HL-60 (cell line): Measurements from ENCODE around the gene ZMYND10.

Experiments
- DNase-seq, 2 experiments: peaks; one replicate each; pipeline ENCODE4 v3.0.0-alpha.2; 2010 to 2020; ENCODE audit warnings: low read depth in 1 of 2, low spot score in 1 of 2
- H3K27ac ChIP-seq: fragments of 250-450 bp; sonication (Bioruptor Pico); replicated peaks from 2 replicates; pipeline ENCODE4 v1.5.1; 2020; ENCODE audit warnings: mild to moderate bottlenecking, moderate library complexity
- H3K27me3 ChIP-seq: fragments of 250-450 bp; sonication (Bioruptor Pico); 2 replicates; pipeline ENCODE4 v1.5.1; 2021; ENCODE audit warnings: mild to moderate bottlenecking, moderate library complexity; ENCODE audit not compliant: insufficient read depth, poor library complexity, severe bottlenecking
- H3K4me3 ChIP-seq: replicated peaks from 2 replicates; pipeline ENCODE4 v1.5.1; 2011; ENCODE audit warnings: mild to moderate bottlenecking, control low read depth, low read length; ENCODE audit not compliant: insufficient read depth
- GABPA ChIP-seq: IDR thresholded peaks from 2 replicates; pipeline ENCODE4 v1.6.1; 2012; ENCODE audit warnings: low read depth
- POLR2AphosphoS5 ChIP-seq: IDR thresholded peaks from 2 replicates; pipeline ENCODE4 v1.6.1; 2012; ENCODE audit warnings: low read depth
- SPI1 ChIP-seq: IDR thresholded peaks from 2 replicates; pipeline ENCODE4 v1.6.1; 2012; ENCODE audit warnings: low read depth, mild to moderate bottlenecking, borderline replicate concordance
- TF ChIP-seq, protein P1 (sequence below): IDR thresholded peaks from one replicate; pipeline ENCODE4 v1.5.1; 2011; ENCODE audit warnings: low read length, control low read depth, inconsistent platforms; ENCODE audit not compliant: insufficient read depth
- TF ChIP-seq, protein P2 (sequence below): IDR thresholded peaks from 2 replicates; pipeline ENCODE4 v1.6.1; 2012; ENCODE audit warnings: low read depth; ENCODE audit not compliant: insufficient replicate concordance

Gene ZMYND10

DNA sequence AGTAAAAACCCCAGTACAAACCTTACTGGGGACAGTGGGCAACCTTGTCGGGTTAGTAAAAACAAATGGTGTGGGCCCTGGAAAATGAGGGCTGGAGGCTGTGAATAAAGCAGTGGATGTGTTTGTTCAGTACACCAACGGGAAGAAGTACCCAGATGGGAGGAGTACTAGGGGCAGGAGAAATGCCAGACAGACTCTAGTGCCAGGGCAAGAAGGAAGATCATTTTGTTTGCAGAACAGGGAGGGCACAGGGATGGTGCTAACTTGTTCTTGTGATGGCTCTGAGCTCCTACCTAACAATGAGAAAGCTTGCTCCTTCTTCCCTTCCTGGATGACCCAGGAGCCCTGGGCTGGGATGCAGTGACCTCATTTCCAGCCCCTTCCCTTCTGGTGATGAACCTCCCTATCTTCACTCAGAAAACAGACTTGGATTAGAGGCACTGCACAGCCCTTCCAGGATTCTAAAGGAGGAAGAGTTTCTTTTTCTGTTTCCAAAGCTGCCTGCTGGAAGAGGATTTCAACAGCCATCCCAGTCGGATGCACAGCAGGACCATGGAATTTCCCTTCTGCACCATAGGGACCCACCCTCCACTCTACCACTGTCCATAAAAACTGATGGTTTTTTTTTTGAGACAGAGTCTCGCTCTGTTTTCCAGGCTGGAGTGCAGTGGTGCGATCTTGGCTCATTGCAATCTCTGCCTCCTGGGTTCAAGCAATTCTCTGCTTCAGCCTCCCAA is 11.0 kb downstream of the ZMYND10 start:
- H3K4me3 ChIP-seq = no peak overlapping the region

DNA sequence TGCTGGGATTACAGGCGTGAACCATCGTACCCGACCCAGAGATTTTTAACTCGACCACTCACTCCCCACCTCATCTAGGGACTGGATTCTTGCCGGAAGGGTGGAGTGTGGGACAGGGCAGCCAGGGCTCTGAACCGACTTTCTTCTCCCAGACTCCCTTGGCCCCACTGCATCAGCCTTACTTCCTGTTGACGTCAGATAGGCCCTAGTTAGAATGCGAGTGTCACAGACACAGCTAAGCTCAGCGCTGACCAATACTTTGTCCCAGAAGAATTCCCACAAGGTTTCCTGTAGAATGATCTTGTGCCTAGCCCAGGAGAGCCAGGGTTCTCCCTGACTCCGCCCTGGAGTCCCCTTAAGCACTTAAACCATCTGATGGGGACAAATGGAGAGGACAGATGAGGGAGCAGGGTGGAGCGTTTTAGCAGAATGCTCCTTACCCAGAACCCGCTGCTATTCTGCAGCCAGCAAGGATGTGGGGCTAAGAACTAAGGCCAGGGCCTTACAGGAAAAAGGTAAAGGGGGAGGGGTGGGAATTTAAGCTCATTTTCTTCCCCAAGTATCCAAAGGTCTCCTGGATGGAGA is 11.7 kb downstream of the ZMYND10 start:
- no peaks in the 10 kb centered on the region for H3K27me3 ChIP-seq
- DNase-seq = no peak
- TF ChIP-seq, protein P1, sequence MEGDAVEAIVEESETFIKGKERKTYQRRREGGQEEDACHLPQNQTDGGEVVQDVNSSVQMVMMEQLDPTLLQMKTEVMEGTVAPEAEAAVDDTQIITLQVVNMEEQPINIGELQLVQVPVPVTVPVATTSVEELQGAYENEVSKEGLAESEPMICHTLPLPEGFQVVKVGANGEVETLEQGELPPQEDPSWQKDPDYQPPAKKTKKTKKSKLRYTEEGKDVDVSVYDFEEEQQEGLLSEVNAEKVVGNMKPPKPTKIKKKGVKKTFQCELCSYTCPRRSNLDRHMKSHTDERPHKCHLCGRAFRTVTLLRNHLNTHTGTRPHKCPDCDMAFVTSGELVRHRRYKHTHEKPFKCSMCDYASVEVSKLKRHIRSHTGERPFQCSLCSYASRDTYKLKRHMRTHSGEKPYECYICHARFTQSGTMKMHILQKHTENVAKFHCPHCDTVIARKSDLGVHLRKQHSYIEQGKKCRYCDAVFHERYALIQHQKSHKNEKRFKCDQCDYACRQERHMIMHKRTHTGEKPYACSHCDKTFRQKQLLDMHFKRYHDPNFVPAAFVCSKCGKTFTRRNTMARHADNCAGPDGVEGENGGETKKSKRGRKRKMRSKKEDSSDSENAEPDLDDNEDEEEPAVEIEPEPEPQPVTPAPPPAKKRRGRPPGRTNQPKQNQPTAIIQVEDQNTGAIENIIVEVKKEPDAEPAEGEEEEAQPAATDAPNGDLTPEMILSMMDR = no peak
- TF ChIP-seq GABPA (no peak), SPI1 (no peak), POLR2AphosphoS5 (no peak; the same call in 1 of the 2 replicates)
- TF ChIP-seq, protein P2, sequence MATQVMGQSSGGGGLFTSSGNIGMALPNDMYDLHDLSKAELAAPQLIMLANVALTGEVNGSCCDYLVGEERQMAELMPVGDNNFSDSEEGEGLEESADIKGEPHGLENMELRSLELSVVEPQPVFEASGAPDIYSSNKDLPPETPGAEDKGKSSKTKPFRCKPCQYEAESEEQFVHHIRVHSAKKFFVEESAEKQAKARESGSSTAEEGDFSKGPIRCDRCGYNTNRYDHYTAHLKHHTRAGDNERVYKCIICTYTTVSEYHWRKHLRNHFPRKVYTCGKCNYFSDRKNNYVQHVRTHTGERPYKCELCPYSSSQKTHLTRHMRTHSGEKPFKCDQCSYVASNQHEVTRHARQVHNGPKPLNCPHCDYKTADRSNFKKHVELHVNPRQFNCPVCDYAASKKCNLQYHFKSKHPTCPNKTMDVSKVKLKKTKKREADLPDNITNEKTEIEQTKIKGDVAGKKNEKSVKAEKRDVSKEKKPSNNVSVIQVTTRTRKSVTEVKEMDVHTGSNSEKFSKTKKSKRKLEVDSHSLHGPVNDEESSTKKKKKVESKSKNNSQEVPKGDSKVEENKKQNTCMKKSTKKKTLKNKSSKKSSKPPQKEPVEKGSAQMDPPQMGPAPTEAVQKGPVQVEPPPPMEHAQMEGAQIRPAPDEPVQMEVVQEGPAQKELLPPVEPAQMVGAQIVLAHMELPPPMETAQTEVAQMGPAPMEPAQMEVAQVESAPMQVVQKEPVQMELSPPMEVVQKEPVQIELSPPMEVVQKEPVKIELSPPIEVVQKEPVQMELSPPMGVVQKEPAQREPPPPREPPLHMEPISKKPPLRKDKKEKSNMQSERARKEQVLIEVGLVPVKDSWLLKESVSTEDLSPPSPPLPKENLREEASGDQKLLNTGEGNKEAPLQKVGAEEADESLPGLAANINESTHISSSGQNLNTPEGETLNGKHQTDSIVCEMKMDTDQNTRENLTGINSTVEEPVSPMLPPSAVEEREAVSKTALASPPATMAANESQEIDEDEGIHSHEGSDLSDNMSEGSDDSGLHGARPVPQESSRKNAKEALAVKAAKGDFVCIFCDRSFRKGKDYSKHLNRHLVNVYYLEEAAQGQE = no peak
- no peak overlapping the region for H3K4me3 ChIP-seq
- no peak overlapping the region for H3K27ac ChIP-seq

More for the DNA sequence above, 11.0 kb downstream of the ZMYND10 start:
- no peaks in the 10 kb centered on the region for H3K27me3 ChIP-seq
- no peak for DNase-seq
- TF ChIP-seq GABPA (no peak), SPI1 (no peak), POLR2AphosphoS5 (no peak; the same call in 1 of the 2 replicates)
- TF ChIP-seq, protein P1 = no peak
- TF ChIP-seq, protein P2 = no peak
- no peak overlapping the region for H3K27ac ChIP-seq

DNA sequence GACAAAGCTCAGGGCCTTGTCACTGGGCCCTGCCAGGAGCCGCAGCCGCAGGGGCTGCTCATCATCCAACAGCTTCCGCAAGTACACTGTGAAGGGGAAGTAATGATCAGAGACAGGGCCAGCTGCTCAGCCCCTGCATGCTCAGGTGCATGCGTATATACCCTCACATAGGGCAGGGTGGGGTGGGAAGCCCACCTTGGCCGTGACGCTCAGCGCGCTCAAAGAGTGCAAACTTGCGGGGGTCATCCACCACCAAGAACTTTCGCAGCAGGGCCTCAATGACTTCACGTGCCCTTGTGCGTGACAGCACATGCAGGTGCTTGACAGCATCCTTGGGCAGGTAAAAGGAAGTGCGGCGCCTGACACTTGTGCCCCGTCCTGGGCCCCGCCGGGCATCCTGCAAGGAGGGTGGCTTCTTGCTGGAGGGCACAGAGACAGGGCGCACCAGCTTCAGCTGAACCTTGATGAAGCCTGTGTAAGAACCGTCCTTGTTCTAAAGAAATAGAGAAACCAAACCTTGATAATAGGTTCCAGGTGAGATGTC is 14.1 kb downstream of the ZMYND10 start:
- no peaks in the 10 kb centered on the region for H3K27me3 ChIP-seq
- no peak overlapping the region for H3K27ac ChIP-seq
- TF ChIP-seq, protein P2 = no peak
- TF ChIP-seq POLR2AphosphoS5 = no peak
- no peak for DNase-seq
- H3K4me3 ChIP-seq = no peak overlapping the region
